GM19463 (cell line): ENCODE data around the gene RNF34.

Source experiments
- ATAC-seq: cut with Tn5 transposase; IDR thresholded peaks from one replicate; pipeline ENCODE4 v1.9.1; 2021; ENCODE audit warnings: mild to moderate bottlenecking, moderate library complexity; ENCODE audit not compliant: unreplicated experiment

Gene RNF34

DNA sequence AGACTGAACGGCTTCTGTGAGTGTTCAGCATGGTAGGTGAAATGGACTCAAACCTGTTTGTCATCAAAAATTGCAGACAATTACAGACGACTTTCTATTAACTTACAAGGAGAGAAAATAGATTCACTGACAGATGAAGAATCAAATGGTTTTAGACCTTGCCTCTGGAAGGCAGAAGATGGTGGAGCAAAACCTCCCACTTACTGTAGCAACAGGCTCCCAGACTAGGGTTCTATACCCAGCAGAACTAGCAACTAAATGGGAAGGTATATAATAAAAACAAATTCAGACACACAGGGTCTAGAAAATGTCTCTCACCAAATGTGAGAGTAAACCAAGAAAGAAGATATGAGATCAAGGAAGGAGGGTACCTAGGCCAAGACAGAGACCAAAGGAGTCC, 36.8 kb downstream of the RNF34 start:
- no peak for ATAC-seq

DNA sequence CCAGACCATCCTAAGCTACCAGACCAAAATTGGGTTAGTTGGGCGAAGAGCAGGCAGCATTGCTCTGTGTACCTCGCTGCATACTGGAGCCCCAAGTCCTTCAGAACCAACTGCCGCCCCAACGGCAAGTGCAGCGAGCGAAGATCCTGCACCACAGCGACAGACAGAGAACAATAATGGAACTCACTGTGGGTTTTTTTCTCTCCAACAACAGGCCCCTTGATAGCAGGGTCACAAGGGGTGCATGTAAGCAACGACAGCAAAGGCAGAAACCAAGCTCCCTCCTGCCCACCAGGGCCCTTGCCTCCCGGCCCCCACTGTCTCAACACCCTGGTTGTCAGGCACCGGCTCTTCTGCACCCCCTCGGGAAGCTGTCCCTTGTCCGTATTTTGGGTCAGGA, 39.0 kb downstream of the RNF34 start:
- ATAC-seq = no peak

DNA sequence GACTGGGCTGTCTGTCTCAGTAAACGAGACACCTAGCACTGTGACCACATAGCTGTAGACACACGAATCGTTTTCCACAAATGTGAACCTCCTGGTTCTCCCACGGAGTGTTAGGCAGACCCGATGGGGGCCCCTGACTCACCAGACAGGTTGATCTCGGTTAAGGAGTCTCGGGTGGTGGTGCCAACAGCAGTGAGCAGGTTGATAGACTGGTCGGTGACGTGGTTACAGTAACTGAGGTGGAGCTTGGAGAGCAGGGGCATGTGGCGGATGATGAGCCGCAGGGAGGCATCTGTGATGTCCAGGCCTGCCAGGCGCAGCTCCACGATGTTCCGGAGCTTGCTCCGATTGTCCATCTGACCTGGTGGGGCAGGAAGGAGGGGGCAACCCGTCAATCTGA, 39.8 kb downstream of the RNF34 start:
- ATAC-seq = no peak

DNA sequence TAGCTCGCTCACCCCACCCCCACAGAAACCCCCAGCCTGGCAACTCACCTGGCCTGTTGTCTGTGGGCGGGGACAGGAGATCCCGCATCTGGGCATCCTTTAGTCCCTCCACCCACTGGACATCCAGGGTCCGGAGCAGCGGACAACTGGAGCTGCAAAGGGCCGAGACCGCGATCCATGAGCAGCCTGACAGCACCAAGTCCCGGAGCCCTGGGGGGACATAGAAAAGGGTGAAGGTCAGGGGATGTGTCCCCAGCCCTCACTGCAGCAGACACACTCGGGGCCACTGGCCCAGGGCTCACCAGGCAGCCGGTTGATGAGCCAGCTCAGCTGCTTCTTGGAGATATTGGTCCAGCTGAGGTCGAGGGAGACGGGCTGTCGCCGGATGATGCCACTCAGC, 40.9 kb downstream of the RNF34 start:
- no peak for ATAC-seq

DNA sequence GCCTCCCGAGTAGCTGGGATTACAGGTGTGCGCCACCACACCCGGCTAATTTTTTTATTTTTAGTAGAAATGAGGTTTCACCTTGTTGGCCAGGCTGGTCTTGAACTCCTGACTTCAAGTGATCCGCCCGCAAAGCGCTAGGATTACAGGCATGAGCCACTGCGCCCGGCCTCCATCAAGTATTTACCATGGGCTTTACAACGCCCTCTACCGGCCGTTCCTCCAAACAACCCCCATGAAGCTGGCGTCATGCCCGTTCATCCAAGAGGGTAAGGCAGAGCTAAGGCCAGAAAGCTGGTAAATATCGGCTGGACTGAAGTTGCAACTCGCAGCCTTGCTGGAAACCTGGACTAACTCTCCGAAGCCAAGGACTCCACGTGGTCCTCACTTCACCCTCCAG, 41.6 kb downstream of the RNF34 start:
- no peak for ATAC-seq

DNA sequence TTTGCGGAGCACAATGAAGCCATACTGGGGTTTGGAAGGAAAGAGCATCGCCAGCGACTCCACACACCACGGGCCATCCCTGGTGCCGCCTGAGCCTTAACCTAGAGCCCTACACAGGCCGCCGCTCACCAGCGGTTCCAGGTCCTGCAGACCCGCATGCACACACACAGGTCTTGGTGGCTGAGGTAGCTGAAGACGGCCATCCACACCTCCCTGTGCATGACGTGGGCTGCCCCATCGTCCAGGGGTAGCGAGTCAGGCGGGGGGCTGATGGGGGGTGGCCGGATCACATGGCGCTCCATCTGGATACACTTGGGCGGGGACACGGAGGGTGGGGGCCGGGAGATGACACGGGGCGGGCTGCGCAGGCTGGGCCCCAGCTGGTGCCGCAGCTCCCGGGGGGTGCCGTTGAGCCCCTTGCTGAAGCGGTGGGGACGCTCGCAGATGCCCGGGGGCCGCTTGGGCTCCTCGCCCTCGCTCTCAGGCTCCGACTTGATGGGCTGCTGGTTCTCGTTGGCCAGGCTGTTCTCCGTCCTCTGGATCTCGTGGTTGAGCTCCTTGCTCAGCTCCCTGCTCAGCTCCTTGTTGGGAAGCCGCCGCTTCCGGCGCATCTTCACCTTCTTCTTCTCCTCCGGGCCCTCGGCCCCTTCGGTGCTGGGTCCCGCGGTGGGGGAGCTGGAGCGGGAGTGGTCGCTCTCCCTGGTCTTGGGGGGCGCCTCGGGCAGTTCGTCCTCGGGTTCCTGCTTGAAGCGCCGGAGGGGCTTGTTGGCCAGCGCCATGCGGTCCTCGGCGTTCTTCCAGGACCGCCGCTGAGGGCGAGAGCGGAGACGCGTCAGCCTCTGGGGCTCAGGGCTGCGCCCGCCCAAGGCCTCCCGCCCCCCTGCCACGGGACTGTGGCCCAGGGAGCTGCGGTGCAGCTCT, 42.4 kb downstream of the RNF34 start:
- no peak for ATAC-seq

DNA sequence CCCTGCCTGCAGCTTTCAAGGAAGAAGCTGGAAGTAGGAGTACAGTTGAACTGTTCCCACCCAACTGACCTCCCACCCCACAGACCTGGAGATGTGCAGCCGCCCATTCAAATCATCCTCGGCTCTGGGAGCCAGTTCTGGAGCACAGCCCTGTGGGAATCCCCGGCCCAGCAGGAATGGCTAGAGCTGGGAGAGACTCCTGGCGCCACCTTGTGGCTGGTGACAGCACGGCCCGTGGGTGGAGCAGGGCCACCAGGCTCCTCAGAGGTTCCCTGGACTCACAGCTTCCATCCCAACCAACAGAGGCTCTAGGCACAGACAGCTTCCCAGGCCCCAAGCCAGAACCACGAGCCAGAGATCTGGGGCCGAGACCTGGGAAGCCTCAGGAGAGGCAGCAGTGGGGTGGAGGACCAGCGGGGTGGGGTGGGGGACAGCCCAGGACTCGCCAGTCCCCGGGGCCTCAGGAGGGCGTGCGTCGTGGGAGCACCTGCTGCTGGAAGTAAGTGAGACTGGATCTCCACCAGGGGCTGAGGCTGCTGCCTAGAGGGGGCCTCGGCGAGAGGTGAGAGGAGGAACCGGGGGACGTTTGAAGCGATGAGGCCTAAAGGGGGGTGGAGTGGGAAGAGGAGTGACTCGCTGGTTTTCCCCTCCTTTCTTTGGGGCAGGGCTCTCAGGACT, 43.4 kb downstream of the RNF34 start:
- no peak for ATAC-seq

DNA sequence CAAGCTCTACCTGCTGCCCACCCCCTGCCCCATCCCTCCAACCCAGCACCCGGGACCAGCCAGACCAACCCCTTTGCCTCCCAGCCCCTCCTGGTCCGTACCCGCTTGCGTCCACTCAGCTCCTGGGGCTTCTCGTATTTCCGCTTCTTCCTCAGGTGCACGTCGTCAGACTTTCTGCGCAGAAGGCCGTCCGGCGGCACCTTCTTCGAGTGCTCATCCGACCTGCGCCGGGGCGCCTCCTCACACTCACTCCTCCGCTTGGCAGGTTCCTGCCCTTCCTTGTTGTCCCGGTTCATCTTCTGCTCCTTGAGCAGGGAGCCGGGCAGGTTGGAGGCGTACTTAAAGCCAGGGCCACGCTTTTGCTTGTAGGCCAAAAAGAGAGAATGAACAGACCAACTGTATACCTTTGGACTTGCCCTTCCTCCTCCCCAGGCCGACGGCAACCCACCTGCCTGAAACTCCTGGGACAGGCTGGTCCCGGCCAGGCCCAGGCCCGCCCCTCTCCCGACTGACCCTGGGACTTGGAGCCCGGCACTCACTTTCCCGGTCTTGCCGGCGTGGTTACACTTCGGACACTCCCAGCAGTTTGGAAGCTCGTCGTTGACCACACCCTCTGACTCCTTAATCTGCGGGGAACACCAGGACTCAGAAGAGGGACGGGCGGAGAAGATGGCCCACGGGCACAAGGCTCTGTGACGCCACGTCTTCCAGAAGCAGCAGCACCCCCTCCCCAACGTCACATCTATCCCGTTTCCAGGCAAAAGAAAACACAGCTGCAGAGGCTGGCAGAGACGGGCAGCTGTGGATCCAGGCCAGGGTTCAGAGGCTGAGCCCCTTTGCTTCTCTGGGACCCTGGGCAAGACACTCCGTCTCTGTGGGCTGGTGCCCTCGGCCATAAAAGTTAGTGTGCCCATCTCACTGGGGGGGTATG, 44.3 kb downstream of the RNF34 start:
- ATAC-seq = no peak

DNA sequence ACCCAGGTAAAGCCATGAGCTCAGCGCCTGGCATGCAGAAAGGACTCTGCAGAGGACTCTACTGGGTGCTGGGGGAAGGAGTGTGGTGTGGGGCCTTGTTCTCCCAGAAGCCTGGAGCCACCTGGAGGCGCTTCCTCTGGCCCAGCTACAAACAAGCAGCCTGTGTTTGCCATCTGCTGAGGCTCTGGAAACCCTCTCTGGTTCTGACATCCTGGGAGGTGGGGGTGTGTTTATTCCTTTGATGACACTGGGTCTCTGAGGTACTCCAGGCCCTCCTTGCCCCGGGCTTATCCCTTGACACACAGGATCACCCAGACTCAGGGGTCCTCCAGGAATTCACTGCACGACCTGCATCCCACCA, 44.9 kb downstream of the RNF34 start:
- ATAC-seq = no peak

DNA sequence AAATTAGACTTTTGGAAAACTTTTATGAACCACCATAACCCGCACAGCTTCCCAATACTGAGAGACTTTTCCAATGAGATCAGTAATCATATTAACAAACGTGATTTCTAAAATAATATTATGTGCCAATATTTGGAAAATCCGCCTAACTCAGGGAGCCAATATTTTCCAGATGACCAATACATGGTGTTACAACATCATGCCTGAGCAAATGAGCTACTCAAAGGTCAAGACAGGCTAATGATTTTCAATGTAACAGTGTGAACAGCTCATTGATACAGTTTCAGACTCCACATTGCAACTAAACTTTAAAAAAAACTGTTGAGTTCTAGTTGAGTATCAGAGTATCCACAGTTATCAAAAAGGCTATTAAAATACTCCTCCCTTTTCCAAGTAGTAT, 46.8 kb downstream of the RNF34 start:
- no peak for ATAC-seq

DNA sequence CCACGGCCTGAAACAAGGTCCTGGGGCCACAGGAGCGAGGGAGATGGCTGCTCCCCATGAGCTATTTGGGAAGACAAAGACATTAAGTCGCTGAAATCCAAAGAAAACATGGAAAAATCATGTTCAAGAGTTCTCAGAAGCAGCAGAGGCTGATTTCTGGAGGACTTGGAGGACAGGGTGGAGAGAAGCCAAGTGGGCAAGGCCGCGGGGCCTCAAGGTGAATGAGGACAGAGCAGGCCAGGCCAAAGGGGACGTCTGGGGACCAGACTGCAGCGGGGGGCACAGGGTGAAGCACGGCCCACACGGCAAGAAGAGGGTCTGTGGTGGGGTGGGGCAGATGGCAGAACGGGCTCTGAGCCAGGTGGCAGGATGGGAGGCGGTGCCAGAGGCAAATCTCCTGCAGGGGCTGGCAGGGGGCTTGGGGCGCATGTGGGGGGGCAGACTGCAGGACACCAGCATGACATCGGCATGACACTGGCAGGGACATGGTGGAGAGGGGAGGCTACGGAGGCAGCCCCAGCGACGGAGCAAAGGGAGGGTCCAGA, 48.9 kb downstream of the RNF34 start:
- no peak for ATAC-seq

DNA sequence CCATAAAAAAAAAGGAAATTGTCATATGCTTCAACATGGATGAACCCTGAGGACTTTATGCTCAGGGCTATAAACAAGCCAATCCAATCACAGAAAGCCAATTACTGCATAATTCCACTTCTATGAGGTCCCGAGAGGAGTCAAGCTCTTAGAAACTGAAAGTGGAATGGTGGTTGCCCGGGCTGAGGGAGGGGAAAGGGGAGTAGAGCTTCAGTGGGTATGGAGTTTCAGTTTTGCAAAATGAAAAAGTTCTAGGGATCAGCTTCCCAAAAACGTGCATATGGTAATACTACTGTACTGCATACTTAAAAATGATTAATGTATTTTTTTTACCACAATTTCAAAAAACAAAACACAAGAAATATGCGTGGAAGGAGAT, 52.0 kb downstream of the RNF34 start:
- ATAC-seq = no peak

DNA sequence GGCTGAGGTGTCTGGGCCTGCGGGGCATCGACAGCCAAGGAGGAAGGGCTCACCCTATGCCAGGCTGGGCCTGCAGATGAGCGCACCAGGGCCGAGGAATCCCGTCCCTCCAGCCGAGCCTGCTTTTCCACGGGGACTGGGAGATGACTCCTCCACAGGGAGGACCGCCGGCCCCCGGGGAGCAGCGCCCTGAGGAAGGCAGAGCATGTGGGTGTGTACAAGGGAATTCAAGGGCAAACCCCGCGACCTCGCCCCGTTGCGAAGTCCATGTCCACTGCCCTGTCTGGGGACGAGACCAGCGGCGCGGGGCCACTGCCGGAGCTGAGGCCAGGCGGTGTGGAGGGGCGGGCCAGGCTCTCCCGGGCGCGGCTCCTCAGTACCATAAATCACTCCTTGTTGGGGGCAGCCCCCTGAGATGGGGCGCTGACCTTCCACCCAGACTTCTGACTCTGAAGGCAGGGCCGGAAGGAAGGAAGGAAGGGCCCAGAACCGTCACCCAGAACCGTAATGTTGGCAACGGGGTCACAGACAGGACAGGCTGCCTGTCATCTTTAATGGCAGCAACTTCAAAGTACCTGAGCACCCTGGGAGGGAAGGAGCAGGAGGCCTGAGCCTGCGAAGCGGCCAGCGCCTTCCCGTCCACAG, 52.5 kb downstream of the RNF34 start:
- ATAC-seq = no peak

DNA sequence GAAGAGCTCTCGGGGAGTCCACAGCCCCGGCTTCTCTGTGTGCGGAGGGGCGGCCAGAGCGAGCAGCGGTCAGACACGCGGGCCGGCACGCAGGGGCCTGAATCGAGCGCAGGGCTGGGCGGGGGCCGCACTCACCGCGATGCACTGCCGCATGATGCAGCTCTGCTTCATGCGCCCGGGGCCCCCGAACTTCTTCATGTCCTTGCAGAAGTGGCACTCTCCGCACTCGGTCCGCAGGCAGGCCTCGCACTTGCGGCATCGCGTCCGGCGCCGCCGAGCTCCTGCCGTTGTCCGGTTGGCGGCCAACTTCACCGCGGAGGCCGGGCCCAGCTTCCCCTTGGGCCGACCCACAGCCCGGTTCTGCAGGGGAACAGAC, 53.1 kb downstream of the RNF34 start:
- ATAC-seq = no peak

DNA sequence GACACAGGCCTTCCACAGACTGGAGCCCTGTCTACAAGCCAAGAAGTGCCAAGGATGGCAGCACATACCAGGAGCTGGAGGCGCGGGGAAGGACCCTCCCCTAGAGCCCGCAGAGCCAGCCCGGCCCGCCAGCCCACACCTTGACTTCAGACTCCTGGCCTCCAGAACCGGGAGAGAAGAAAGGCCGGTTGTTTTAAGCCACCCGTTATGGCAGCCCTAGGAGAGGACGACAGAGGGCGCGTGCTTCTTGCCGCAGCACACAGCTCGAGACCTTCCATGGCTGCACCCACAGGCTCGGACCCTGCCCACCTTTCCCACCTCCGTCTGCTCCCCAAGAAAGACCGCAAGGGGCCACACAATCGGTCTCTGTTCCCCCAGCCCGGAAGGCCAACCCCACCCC, 53.7 kb downstream of the RNF34 start:
- no peak for ATAC-seq

DNA sequence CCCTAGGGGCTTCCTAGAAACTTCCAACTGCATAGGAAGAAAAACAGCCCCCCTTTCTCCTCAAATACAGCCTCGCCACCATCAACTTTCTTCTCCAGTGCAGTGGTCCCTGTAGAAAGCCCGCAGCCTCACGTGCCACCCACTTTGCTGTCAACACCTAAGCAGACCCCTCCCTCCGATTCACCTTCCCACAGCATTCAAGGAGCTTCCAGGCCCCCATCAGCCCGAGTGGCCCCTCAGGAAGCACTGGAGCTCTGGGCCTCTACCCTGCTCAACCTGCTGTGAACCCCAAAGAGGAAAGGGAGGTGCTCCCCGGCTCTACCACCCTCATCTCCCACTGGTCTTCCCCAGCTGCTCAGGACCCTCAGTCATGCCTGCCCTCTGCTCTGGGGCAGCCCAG, 55.0 kb downstream of the RNF34 start:
- no peak for ATAC-seq

DNA sequence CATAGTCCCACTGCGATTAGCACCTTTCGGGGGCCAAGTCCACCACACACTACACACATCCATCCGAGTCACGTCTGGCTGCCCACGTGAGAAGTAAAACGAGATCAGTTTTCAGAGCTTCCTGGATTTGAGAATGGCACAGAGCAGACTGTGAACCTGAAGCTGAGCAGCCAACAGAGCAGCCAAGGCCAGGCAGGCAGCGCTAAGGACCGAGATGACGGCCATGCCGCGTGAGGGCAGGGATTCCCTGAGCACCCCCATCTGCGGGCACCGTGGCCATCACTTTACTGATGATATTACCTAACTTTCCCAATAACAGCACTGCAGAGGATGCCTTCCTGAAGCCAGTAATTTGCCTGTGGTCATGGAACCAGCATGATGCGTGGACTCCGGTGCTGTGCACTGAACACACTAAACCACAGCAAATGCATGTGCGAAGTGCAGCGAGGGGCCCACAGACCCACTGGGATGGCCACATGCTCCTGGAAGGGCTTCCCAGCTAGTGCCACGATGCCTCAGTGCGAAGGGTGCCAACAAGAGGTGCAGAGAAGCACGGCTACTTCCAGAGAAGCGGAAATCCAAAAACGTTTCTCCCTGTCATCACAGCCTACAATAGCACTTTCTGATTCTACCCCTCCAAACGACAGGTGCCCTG, 56.0 kb downstream of the RNF34 start:
- ATAC-seq = no peak

DNA sequence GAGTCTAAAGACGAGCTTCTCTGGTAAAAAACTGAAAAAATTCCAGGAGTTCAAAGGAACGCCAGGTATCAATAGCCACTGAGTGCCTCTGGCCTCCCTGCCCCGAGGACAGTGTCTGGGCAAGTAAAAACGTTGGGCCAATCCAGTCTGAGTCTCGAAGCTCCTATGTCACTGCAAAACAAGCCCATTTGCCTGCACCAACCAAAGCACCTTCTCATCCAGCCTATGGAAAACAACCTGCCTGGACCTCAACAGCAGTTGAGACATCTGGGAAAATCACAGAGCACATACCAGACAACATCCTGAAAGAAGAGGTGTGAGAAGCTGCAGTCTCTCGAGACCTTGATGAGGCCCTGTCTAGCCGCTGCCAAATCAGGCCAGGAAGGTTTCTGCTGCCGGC, 56.6 kb downstream of the RNF34 start:
- ATAC-seq = no peak

DNA sequence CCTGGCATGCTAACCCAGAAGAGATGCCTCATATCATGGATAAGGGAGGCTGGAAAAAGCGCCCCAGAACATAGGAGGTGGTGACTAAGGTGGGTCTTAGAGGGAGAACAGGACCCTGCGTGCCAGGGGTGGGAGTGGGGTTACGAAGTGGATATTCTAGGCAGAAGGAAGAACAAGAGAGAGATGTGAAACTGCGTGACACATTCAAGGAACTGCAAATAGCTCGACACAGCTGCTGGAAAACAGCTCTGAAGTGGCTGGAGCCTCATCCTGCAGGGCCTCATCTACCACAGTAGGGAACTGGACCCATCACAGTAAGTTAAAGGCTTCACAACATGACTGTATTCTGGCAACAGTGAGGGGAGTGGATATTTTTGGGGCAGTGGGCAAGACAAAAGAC, 61.1 kb downstream of the RNF34 start:
- no peak for ATAC-seq

DNA sequence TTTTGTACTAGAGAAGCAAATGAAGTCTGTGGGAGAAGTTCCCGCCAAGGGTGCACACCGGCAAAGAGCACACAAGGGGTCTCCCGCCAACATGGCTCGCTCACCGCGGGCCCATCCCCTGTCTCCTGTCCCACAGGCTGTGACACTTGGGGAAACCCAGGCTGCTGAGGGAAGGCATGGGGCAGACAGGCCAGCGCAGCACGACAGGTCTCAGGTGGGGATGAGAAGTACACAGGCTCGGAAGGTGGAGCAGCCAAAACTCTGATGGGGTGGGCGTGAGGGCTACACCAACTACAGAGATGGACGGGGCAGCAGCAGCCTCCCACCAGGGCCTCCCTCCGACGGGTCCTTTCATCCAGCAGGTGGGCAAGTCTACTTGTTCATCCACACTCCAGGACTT, 64.4 kb downstream of the RNF34 start:
- no peak for ATAC-seq
